ENCODE data around the gene NR1D2. TPM values are rescaled to one million over a fixed set of nuclear protein-coding genes. Genes with fewer than 3 reads are reported as not detected.
A peak's percentile ranks its signal among the peaks of the same experiment; 100 is the strongest.

NR1D2 gene
- total and polyA plus RNA-seq, 2 experiments from 2014 or later = 6.6 to 20.7 TPM

DNA sequence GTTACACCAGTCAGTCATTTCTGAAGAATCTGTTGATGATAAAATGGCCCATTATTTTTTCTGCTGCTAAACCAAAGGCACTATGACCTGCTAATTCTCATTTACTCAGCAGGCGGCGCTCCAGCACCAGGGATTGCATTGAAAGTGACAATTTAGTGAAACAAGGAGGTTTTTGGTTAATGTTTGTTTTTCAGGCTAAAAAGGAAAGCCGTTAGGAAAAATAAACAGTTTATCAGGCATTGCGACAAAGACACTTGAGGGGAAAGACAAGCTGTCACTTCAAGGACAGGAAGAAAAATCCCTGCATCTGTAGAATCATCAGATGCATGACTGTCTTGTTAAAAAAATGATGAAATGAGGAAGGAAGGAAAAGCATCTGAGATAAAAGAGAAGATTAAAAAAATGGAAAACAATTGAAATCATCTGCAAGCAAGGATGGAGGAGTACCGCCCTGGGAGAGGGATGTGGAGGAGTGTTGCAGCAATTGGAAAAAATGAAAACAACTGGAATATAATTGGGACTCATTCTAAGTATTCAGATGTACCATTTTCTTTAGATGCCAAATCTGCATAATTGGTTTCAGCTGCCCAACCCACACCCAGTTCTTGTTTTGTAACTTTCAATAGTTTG is 54.0 kb downstream of the NR1D2 start:
- no peak overlapping the region for H3K4me3 ChIP-seq
- no peaks in the 10 kb centered on the region for H3K79me2 ChIP-seq (replicated peaks; ENCODE audit: insufficient read depth)
- H3K4me3 Mint-ChIP-seq = no peak overlapping the region
- peak; percentile 97 to 100 for TF ChIP-seq CTCF (conservative IDR thresholded peaks at IDR 0.05; ENCODE audit: low read depth in 2 of 2)
- no peak for TF ChIP-seq ZNF462 (CRISPR knock-in tag; IDR thresholded peaks at IDR 0.05)
- TF ChIP-seq NANOG (IDR thresholded peaks at IDR 0.05; ENCODE audit: borderline replicate concordance) = no peak
- H3K27ac Mint-ChIP-seq = no peak overlapping the region
- H3K9me2 ChIP-seq (ENCODE audit: insufficient read depth) = no peaks in the 10 kb centered on the region
- H3K36me3 ChIP-seq (ENCODE audit: insufficient read depth) = no peaks in the 10 kb centered on the region
- H3K4me1 ChIP-seq (ENCODE audit: insufficient read depth) = no peaks in the 10 kb centered on the region
- H3K27ac ChIP-seq (ENCODE audit: low read depth) = no peak overlapping the region
- no peaks in the 10 kb centered on the region for H3K9me3 Mint-ChIP-seq
- DNase-seq (ENCODE audit: low spot score) (peak; percentile 80), ATAC-seq (no peak)
- H3K27me3 Mint-ChIP-seq (ENCODE audit: insufficient read depth, low read depth, poor library complexity) = no peaks in the 10 kb centered on the region
- no peaks in the 10 kb centered on the region for H3F3A ChIP-seq (replicated peaks; ENCODE audit: low read depth)
- no peak overlapping the region for H2AFZ ChIP-seq
- H4K20me1 ChIP-seq (replicated peaks; ENCODE audit: insufficient read depth) = no peaks in the 10 kb centered on the region
- H3K36me3 Mint-ChIP-seq (ENCODE audit: low read depth) = no peaks in the 10 kb centered on the region
- no peak overlapping the region for H3K4me2 ChIP-seq
- peaks cover 3% of the 10 kb centered on the region for H3K4me1 Mint-ChIP-seq
- H3K27me3 ChIP-seq (ENCODE audit: insufficient read depth) = no peaks in the 10 kb centered on the region

- H3K27ac Mint-ChIP-seq = no peak overlapping the region
- H3K4me1 ChIP-seq (ENCODE audit: insufficient read depth) = no peaks in the 10 kb centered on the region
- H3K9me3 Mint-ChIP-seq = no peaks in the 10 kb centered on the region
- no peaks in the 10 kb centered on the region for H3F3A ChIP-seq (replicated peaks; ENCODE audit: low read depth)
- DNase-seq (ENCODE audit: low spot score) (no peak), ATAC-seq (no peak)
- H3K79me2 ChIP-seq (replicated peaks; ENCODE audit: insufficient read depth) = no peaks in the 10 kb centered on the region
- H3K9me2 ChIP-seq (ENCODE audit: insufficient read depth) = no peaks in the 10 kb centered on the region
- no peaks in the 10 kb centered on the region for H3K36me3 Mint-ChIP-seq (ENCODE audit: low read depth)
- H3K27ac ChIP-seq (ENCODE audit: low read depth) = no peak overlapping the region
- TF ChIP-seq POLR2AphosphoS5 (IDR thresholded peaks at IDR 0.05; ENCODE audit: low read depth) (no peak), ZNF114 (CRISPR knock-in tag; IDR thresholded peaks at IDR 0.05) (no peak)
- TF ChIP-seq, protein P1, sequence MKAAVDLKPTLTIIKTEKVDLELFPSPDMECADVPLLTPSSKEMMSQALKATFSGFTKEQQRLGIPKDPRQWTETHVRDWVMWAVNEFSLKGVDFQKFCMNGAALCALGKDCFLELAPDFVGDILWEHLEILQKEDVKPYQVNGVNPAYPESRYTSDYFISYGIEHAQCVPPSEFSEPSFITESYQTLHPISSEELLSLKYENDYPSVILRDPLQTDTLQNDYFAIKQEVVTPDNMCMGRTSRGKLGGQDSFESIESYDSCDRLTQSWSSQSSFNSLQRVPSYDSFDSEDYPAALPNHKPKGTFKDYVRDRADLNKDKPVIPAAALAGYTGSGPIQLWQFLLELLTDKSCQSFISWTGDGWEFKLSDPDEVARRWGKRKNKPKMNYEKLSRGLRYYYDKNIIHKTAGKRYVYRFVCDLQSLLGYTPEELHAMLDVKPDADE (IDR thresholded peaks at IDR 0.05) = no peak
- H2AFZ ChIP-seq = no peak overlapping the region
- H4K20me1 ChIP-seq (replicated peaks; ENCODE audit: insufficient read depth) = no peaks in the 10 kb centered on the region
- H3K4me2 ChIP-seq = no peak overlapping the region
- no peaks in the 10 kb centered on the region for H3K27me3 Mint-ChIP-seq (ENCODE audit: insufficient read depth, low read depth, poor library complexity)
- H3K27me3 ChIP-seq (ENCODE audit: insufficient read depth) = no peaks in the 10 kb centered on the region
- no peak overlapping the region for H3K4me3 Mint-ChIP-seq
- peaks cover 3% of the 10 kb centered on the region for H3K4me1 Mint-ChIP-seq
- no peaks in the 10 kb centered on the region for H3K36me3 ChIP-seq (ENCODE audit: insufficient read depth)
- H3K4me3 ChIP-seq = no peak overlapping the region
Observed at GRCh38 chr3:24002129-24002528, 57.0 kb downstream of the NR1D2 start.
